GM23248 (cell line): ENCODE results near the gene MAML3. TPM values are rescaled to one million over a fixed set of nuclear protein-coding genes. Genes with fewer than 3 reads are reported as not detected.

Experiments
- DNase-seq: peaks from one replicate; pipeline ENCODE4 v3.0.0-alpha.2; 2015
- H2AFZ ChIP-seq: fragments of 200-600 bp; sonication (generic); 2 replicates; pipeline ENCODE4 v1.6.1; 2016; ENCODE audit warnings: antibody characterized with exemption
- H3F3A ChIP-seq: fragments of 200-600 bp; sonication (generic); 2 replicates; pipeline ENCODE4 v1.6.1; 2016; ENCODE audit warnings: mild to moderate bottlenecking, antibody characterized with exemption, mixed run types; ENCODE audit not compliant: insufficient read depth
- H3K27ac ChIP-seq: fragments of 200-600 bp; sonication (generic); 2 replicates; pipeline ENCODE4 v1.5.1; 2016; ENCODE audit warnings: mild to moderate bottlenecking
- H3K27me3 ChIP-seq: fragments of 200-600 bp; sonication (generic); replicated peaks from 2 replicates; pipeline ENCODE4 v1.6.1; 2016; ENCODE audit warnings: mild to moderate bottlenecking; ENCODE audit not compliant: insufficient read depth
- H3K36me3 ChIP-seq: fragments of 200-600 bp; sonication (generic); 2 replicates; pipeline ENCODE4 v1.6.1; 2016; ENCODE audit warnings: low read depth, mild to moderate bottlenecking
- H3K4me1 ChIP-seq: fragments of 200-600 bp; sonication (generic); 2 replicates; pipeline ENCODE4 v1.6.1; 2016; ENCODE audit warnings: mild to moderate bottlenecking; ENCODE audit not compliant: insufficient read depth
- H3K4me2 ChIP-seq: fragments of 200-600 bp; sonication (generic); one replicate; pipeline ENCODE4 v1.6.1; 2016; ENCODE audit warnings: mild to moderate bottlenecking; ENCODE audit not compliant: unreplicated experiment
- H3K4me3 ChIP-seq: fragments of 200-600 bp; sonication (generic); 2 replicates; pipeline ENCODE4 v1.5.1; 2016; ENCODE audit warnings: mild to moderate bottlenecking
- H3K79me2 ChIP-seq: fragments of 200-600 bp; sonication (generic); 2 replicates; pipeline ENCODE4 v1.6.1; 2016; ENCODE audit warnings: mild to moderate bottlenecking; ENCODE audit not compliant: insufficient read depth
- H3K9ac ChIP-seq: fragments of 200-600 bp; sonication (generic); 2 replicates; pipeline ENCODE4 v1.6.1; 2016; ENCODE audit warnings: mild to moderate bottlenecking
- H3K9me2 ChIP-seq: fragments of 200-600 bp; sonication (generic); 2 replicates; pipeline ENCODE4 v1.6.1; 2016; ENCODE audit warnings: mixed run types, mild to moderate bottlenecking, moderate library complexity; ENCODE audit not compliant: insufficient read depth
- H3K9me3 ChIP-seq: fragments of 200-600 bp; sonication (generic); one replicate; pipeline ENCODE4 v1.6.1; 2017; ENCODE audit warnings: low read depth
- H4K20me1 ChIP-seq: fragments of 200-600 bp; sonication (generic); 2 replicates; pipeline ENCODE4 v1.6.0; 2016; ENCODE audit not compliant: insufficient read depth
- EZH2 ChIP-seq: fragments of 200-600 bp; sonication (generic); IDR thresholded peaks from 2 replicates; pipeline ENCODE4 v1.6.1; 2018; ENCODE audit warnings: antibody characterized with exemption, mild to moderate bottlenecking; ENCODE audit not compliant: insufficient read depth, poor library complexity, severe bottlenecking
- EZH2phosphoT487 ChIP-seq: fragments of 200-600 bp; sonication (generic); IDR thresholded peaks from 2 replicates; pipeline ENCODE4 v1.6.1; 2018; ENCODE audit warnings: antibody characterized with exemption, moderate library complexity, mild to moderate bottlenecking, low read depth; ENCODE audit not compliant: insufficient read depth
- WGBS, 2 experiments: methylation state at CpG; one replicate each; pipeline ENCODE4 v1.1.6; 2015 to 2017; ENCODE audit warnings: low lambda C conversion rate in 2 of 2, low coverage in 1 of 2; ENCODE audit errors: missing lambda C conversion rate in 2 of 2; 5-methylcytosine and 5-hydroxymethylcytosine counted together
- in situ Hi-C: fragments of 300-500 bp; cut with MboI; formaldehyde crosslinking; loops from 2 replicates; pipeline ENCODE4 v1.15.0; 2020
- polyA plus RNA-seq: library from polyadenylated mRNA; unstranded; fragments of >200 nt; fragmentation: Nextera tagmentation; extraction: Ambion mirVana; gene quantifications from 2 replicates; pipeline ENCODE4 v1.2.1, GENCODE V29; 2016
- total RNA-seq: library from RNA; depleted of rRNA; stranded (reverse); fragments of >200 nt; shearing (Covaris generic); gene quantifications from 2 replicates; pipeline ENCODE4 v1.2.3, GENCODE V29; 2014

The MAML3 gene
- total and polyA plus RNA-seq, 2 experiments from 2014 or later = 0.96 to 1.5 TPM

- Histone ChIP-seq H3K9me2 (no peaks in the 10 kb centered on the region), H3K9ac (peak overlapping the region; percentile 47), H3K79me2 (no peaks in the 10 kb centered on the region), H3F3A (no peaks in the 10 kb centered on the region), H3K27ac (peak overlapping the region; percentile 55), H3K4me1 (peaks cover 12% of the 10 kb centered on the region), H2AFZ (peak overlapping the region; percentile 86), H3K9me3 (no peaks in the 10 kb centered on the region), H3K36me3 (no peaks in the 10 kb centered on the region), H3K27me3 (no peaks in the 10 kb centered on the region), H4K20me1 (no peaks in the 10 kb centered on the region), H3K4me2 (peak overlapping the region; percentile 85), H3K4me3 (peak overlapping the region; percentile 56)
- TF ChIP-seq EZH2phosphoT487 (no peak), EZH2 (no peak)
- DNase-seq = peak; percentile 70
- in situ Hi-C loops = no loop called here
- WGBS, 2 experiments = 16 to 21% methylated on average over 8 of the region's 8 CpGs
Observed at GRCh38 chr4:140163029-140163810, 9.2 kb upstream of the MAML3 start.

DNA sequence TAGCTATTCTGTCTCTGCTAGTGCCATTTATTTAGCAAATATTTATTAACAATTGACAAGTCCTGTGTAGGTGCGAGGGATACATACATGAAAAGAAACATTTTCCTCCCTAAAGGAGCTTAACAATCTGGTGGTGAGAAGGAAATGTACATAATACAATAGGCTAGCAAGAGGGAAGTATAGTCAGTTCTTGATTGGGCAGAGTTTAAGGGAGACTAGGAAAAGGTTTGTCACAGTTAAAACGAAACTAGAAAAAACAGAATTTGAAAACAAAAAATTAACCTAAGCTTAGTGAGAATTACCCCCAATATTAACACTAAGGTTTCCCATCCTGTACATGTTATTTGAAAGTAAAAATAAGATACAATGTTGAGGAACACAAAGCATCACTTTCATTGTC lies 8.6 kb upstream of the MAML3 start:
- Histone ChIP-seq H3K79me2 (no peaks in the 10 kb centered on the region), H3K9me2 (no peaks in the 10 kb centered on the region), H2AFZ (peak overlapping the region; percentile 86), H3K4me2 (peak overlapping the region; percentile 85), H3K4me1 (peaks cover 12% of the 10 kb centered on the region), H3K27me3 (no peaks in the 10 kb centered on the region), H3F3A (no peaks in the 10 kb centered on the region), H3K27ac (peak overlapping the region; percentile 55), H3K9me3 (no peaks in the 10 kb centered on the region), H3K4me3 (peak overlapping the region; percentile 56), H4K20me1 (no peaks in the 10 kb centered on the region), H3K36me3 (no peaks in the 10 kb centered on the region), H3K9ac (peak overlapping the region; percentile 47)
- peak; percentile 15 for DNase-seq
- WGBS, 2 experiments = 49 to 50% methylated on average over 2 of the region's 2 CpGs
- in situ Hi-C loops = no loop called here
- TF ChIP-seq EZH2 (no peak), EZH2phosphoT487 (no peak)

DNA sequence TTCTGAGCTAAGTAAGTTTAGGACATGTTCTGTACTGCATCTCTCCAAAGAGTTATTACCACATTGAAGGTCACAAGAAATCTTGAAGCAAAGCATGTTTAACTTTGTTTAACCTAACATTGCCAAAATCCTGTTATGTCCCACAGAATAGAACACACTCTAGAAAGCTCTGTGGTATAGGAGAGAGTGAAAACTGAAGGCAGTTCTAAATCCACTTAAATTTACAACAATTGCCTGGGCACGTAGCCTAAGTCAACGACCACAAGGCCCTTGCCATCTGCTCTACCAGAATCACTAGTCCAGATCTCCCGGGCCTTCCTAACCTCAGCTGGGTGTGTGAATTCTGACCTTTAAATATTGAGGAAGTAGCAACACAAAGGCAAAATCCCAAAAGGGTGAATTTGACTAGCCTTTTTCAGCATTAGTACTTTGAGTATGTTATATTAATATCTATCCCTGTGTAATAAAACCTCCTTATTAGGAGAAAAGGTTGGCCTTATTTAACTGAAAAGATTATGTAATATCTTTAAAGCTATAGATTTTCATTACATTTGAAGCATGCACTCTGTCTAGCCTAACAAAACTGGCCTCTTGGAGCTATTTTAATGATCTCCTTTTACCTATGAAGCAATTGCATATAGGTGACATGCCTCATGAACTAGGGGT lies 4.5 kb upstream of the MAML3 start:
- TF ChIP-seq EZH2phosphoT487 (no peak), EZH2 (no peak)
- H3K27ac ChIP-seq = no peak overlapping the region
- peaks cover 4% of the 10 kb centered on the region; the same call in 1 of the 2 replicates for H3F3A ChIP-seq
- H4K20me1 ChIP-seq = no peaks in the 10 kb centered on the region
- H3K4me3 ChIP-seq = no peak overlapping the region
- in situ Hi-C loops = loop anchor here (5.0 to 10.0 kb wide), 4 partner anchors 89 to 424 kb away; no protein-coding TSS in a partner anchor
- H3K9ac ChIP-seq = no peak overlapping the region
- H3K27me3 ChIP-seq = no peaks in the 10 kb centered on the region
- H3K79me2 ChIP-seq = no peaks in the 10 kb centered on the region
- no peaks in the 10 kb centered on the region for H3K9me3 ChIP-seq
- H3K9me2 ChIP-seq = no peaks in the 10 kb centered on the region
- peaks cover 11% of the 10 kb centered on the region for H3K4me1 ChIP-seq
- DNase-seq = no peak
- no peaks in the 10 kb centered on the region for H3K36me3 ChIP-seq
- H3K4me2 ChIP-seq = no peak overlapping the region
- H2AFZ ChIP-seq = no peak overlapping the region
- 81 to 84% methylated on average over 3 of the region's 3 CpGs for WGBS, 2 experiments

DNA sequence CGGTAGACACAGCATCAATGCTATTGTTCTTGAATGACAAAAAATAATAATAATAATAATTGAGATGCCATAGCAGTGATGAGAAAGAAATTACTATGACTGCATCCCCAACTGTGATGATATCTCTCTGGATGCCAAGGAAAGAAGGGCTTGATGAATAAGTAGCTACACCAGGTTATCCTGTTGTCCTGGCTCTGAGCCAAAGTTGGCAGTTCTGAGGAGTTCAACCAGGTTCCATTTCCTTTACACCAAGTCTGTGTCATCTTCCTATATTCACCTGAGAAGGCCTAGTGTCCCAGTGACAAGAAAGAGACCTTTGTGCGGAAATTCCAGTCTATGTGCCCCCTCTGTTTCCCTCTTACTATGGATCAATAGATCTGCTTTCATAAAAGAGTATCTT lies 3.4 kb upstream of the MAML3 start:
- Histone ChIP-seq H3K36me3 (no peaks in the 10 kb centered on the region), H3K79me2 (no peaks in the 10 kb centered on the region), H3K4me2 (no peak overlapping the region), H3K4me3 (no peak overlapping the region), H3K9me3 (no peaks in the 10 kb centered on the region), H3K9me2 (no peaks in the 10 kb centered on the region), H4K20me1 (no peaks in the 10 kb centered on the region), H3K4me1 (no peaks in the 10 kb centered on the region), H3K27ac (no peak overlapping the region), H2AFZ (no peak overlapping the region), H3K9ac (no peak overlapping the region), H3F3A (peaks cover 7% of the 10 kb centered on the region; the same call in 1 of the 2 replicates), H3K27me3 (no peaks in the 10 kb centered on the region)
- DNase-seq = no peak
- in situ Hi-C loops = loop anchor here (5.0 to 10.0 kb wide), 4 partner anchors 90 to 423 kb away; no protein-coding TSS in a partner anchor
- WGBS, 2 experiments = 96 to 98% methylated on average over 2 of the region's 2 CpGs
- TF ChIP-seq EZH2 = no peak
- no peak for TF ChIP-seq EZH2phosphoT487
